GM12801 (cell line): Measurements from ENCODE around the gene MYO1D.

Experiments used
- CTCF ChIP-seq: IDR thresholded peaks from one replicate; pipeline ENCODE4 v1.5.1; 2011; ENCODE audit warnings: control low read depth; ENCODE audit not compliant: insufficient read length; ENCODE audit errors: extremely low read depth

The MYO1D gene

GRCh38 chr17:32519228-32520103 is 357.5 kb downstream of the MYO1D start:
- no peak for TF ChIP-seq CTCF

GRCh38 chr17:32518646-32519227 is 358.2 kb downstream of the MYO1D start:
- no peak for TF ChIP-seq CTCF

- TF ChIP-seq CTCF = no peak
Observed at GRCh38 chr17:32517982-32518381, 358.9 kb downstream of the MYO1D start.

- no peak for TF ChIP-seq CTCF
Observed at GRCh38 chr17:32516940-32517701, 359.8 kb downstream of the MYO1D start.

- TF ChIP-seq CTCF = no peak
Observed at GRCh38 chr17:32516450-32516849, 360.5 kb downstream of the MYO1D start.

- TF ChIP-seq CTCF = no peak
Observed at GRCh38 chr17:32515677-32516383, 361.1 kb downstream of the MYO1D start.

GRCh38 chr17:32514606-32515005 is 362.3 kb downstream of the MYO1D start:
- TF ChIP-seq CTCF = no peak
